GM06990 (cell line): ENCODE results near the gene ARHGAP26.

Experiments
- DNase-seq: peaks from one replicate; pipeline ENCODE4 v3.0.0-alpha.2; 2011; ENCODE audit not compliant: insufficient read length; ENCODE audit errors: extremely low read depth
- H3K27me3 ChIP-seq: replicated peaks from 2 replicates; pipeline ENCODE4 v1.6.0; 2011; ENCODE audit warnings: low read length; ENCODE audit not compliant: control insufficient read depth, insufficient read depth
- H3K36me3 ChIP-seq: 2 replicates; pipeline ENCODE4 v1.5.1; 2011; ENCODE audit warnings: low read length; ENCODE audit not compliant: control insufficient read depth, insufficient read depth
- H3K4me3 ChIP-seq: replicated peaks from 2 replicates; pipeline ENCODE4 v1.5.1; 2011; ENCODE audit warnings: low read depth, mild to moderate bottlenecking, control low read depth, low read length
- TF ChIP-seq, protein P1 (sequence below): IDR thresholded peaks from 2 replicates; pipeline ENCODE4 v1.5.1; 2011; ENCODE audit warnings: low read length, control low read depth, mild to moderate bottlenecking, inconsistent platforms; ENCODE audit not compliant: insufficient read depth, poor library complexity, severe bottlenecking

ARHGAP26 gene

DNA sequence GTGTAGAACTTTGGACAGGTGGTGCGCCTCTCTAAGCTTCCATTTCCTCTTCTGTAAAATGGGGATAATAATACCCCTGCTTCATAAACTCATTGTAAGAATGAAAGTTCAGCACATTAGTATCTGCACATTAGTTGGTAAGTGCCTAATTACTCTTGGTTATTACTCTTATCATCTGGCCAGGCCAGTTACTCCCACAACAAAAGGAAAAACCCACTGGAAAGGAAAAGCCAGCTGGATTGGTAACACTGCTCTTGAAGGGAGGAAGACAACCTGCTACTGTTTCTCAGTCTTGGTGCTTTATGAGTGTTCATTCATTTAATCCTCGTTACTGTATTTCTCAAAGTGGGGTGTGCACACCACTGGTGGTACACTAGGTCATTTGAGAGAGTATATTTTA is 251.4 kb downstream of the ARHGAP26 start:
- H3K4me3 ChIP-seq: no peak overlapping the region
- H3K27me3 ChIP-seq: no peaks in the 10 kb centered on the region
- H3K36me3 ChIP-seq: no peaks in the 10 kb centered on the region
- TF ChIP-seq, protein P1, sequence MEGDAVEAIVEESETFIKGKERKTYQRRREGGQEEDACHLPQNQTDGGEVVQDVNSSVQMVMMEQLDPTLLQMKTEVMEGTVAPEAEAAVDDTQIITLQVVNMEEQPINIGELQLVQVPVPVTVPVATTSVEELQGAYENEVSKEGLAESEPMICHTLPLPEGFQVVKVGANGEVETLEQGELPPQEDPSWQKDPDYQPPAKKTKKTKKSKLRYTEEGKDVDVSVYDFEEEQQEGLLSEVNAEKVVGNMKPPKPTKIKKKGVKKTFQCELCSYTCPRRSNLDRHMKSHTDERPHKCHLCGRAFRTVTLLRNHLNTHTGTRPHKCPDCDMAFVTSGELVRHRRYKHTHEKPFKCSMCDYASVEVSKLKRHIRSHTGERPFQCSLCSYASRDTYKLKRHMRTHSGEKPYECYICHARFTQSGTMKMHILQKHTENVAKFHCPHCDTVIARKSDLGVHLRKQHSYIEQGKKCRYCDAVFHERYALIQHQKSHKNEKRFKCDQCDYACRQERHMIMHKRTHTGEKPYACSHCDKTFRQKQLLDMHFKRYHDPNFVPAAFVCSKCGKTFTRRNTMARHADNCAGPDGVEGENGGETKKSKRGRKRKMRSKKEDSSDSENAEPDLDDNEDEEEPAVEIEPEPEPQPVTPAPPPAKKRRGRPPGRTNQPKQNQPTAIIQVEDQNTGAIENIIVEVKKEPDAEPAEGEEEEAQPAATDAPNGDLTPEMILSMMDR: no peak
- DNase-seq: no peak

DNA sequence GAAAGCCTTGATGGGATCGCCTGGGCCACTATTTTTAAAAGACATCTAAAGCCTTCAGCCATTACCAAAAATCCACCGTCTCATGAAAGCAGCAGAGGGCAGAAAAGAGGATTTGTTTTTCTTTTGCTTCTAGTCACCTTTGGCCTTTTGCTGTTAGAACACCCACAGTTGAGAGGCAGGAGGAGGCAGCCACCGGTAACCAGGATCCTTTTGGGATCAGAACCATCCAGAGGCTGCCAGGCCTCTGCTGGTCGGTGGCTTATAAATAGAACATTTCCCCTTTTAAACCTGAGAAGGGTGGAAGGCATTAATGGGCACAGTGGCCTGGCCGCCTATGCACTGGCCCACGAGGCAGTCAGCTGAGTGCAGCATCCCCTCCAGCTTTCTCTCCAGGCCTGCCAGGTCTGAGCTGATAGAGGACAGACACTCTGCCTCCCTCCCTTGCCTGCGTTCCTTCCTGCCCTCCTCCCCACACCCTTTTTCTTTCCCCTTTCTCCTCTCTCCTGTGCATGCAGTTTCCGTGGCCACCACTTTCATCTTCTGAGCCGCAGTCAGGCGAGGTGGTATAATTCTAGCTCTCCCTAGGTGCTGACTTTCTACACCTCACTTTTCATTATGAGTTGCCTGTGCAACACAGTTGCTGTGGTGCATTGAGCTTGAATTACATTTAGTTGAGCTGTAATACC is 253.4 kb downstream of the ARHGAP26 start:
- H3K36me3 ChIP-seq: no peaks in the 10 kb centered on the region
- no peak overlapping the region for H3K4me3 ChIP-seq
- no peaks in the 10 kb centered on the region for H3K27me3 ChIP-seq
- DNase-seq: peak; percentile 77
- TF ChIP-seq, protein P1: no peak

DNA sequence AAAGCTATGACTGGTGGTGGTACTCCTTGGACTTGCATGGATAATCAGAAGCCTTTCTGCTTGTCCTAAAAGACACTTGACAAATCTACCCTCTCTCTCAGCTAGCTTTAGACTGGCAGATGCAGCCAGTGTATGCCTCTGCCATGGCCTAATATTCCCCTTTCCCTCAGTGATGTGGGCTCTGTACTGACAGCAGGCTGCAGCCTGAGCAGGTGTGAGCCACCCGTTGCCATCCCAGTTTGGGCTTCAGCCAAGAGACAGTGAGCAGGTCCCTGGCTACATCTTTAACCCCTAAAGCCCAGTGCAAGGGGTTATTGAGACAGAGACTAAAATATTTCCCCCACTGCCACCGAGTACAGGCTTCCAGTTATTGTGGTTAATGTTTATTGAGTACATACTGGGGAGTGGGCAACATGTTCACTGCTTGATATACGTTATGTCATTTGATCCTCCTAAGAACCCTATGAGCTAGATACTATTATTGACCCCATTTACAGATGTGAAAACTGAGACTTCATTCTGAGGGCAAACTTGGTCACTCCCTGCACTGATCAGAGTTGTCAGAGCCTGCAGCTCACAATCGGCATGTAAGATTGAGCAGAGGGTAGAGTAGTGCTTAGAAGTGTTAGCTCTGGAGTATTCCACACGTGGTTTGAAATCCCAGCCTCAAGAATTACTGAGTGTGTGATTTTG is 254.2 kb downstream of the ARHGAP26 start:
- DNase-seq: no peak
- no peak overlapping the region for H3K4me3 ChIP-seq
- H3K36me3 ChIP-seq: no peaks in the 10 kb centered on the region
- TF ChIP-seq, protein P1: no peak
- H3K27me3 ChIP-seq: no peaks in the 10 kb centered on the region

DNA sequence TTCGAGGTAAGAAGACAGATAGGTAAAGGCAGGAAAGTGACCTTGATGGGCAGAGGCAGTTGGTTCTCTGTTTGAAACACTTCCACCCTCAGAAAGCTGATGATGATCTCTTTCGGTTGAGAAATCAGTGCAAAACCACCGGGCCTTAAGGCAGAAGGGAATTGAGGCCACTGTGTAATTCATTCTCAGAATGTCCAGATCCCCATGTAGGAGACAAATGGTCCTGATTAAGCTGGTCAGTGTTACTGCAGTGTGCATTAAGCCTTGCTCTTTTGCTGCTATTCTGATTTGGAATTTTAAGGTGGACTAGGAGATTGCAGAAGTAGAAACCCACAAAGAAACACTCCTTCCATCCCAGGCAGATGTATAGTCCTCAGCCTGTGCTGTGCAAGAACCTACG is 255.2 kb downstream of the ARHGAP26 start:
- TF ChIP-seq, protein P1: no peak
- no peaks in the 10 kb centered on the region for H3K36me3 ChIP-seq
- H3K27me3 ChIP-seq: no peaks in the 10 kb centered on the region
- no peak for DNase-seq
- peak overlapping the region; percentile 61 for H3K4me3 ChIP-seq

DNA sequence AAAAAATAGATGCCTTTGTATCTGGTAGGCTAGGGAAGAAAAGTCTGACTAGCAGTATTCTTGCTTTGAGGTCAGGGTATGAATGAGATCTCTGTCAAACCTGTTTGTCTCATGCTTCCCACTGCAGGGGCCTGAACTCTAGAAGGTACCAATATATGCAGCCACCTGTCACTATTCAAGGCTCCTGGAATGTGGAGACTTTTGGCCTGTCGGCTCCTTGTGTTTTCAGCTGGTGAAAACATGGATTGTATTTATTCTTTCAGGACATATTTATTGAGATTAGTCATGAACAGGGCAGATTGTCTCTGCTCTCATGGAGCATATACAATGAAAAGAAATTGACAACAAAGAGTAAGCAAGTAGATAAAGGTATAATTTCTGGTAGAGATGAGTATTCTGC is 255.8 kb downstream of the ARHGAP26 start:
- no peak for DNase-seq
- Histone ChIP-seq H3K4me3 (peak overlapping the region; percentile 61), H3K27me3 (no peaks in the 10 kb centered on the region), H3K36me3 (no peaks in the 10 kb centered on the region)
- TF ChIP-seq, protein P1: no peak
